Stomach (tissue), 4 donors: Measurements from ENCODE around the gene R3HDM2.

Experiments used
- CTCF ChIP-seq, 7 experiments: fragments of 450-650 bp in 4 of 7; fragments of 200-600 bp in 3 of 7; sonication (generic) in 3 of 7; IDR thresholded peaks; one replicate each; pipeline ENCODE4 v1.5.1; 2016 to 2019; ENCODE audit warnings: antibody characterized with exemption in 7 of 7, control low read depth in 2 of 7, mild to moderate bottlenecking in 1 of 7
- POLR2A ChIP-seq, 4 donors: fragments of 450-650 bp; IDR thresholded peaks; one replicate each; pipeline ENCODE4 v1.6.1; 2016; ENCODE audit warnings: antibody characterized with exemption in 4 of 4, control low read depth in 2 of 4, mild to moderate bottlenecking in 1 of 4, moderate library complexity in 1 of 4
- POLR2AphosphoS5 ChIP-seq, 3 donors: sonication (generic); formaldehyde crosslinking; IDR thresholded peaks; one replicate each; pipeline ENCODE4 v1.6.1; 2016; ENCODE audit warnings: antibody characterized with exemption in 3 of 3

- TF ChIP-seq CTCF (IDR thresholded peaks at IDR 0.05) (no peak), POLR2A (IDR thresholded peaks at IDR 0.05) (no peak), POLR2AphosphoS5 (IDR thresholded peaks at IDR 0.05) (no peak)
Measured at GRCh38 chr12:57227315-57228115, 203.3 kb downstream of the R3HDM2 start.
